ENCODE results near the gene SRI.

- no peak for TF ChIP-seq CTCF (IDR thresholded peaks at IDR 0.05)
- TF ChIP-seq POLR2A (IDR thresholded peaks at IDR 0.05) = no peak
Observed at GRCh38 chr7:88239852-88240251, 20.0 kb upstream of the SRI start.
